GM15510 (cell line): ENCODE data around the gene ATL2.

Source experiments
- POLR2A ChIP-seq: IDR thresholded peaks from 3 replicates; pipeline ENCODE4 v1.6.1; 2011; ENCODE audit warnings: borderline replicate concordance; ENCODE audit not compliant: insufficient read length; ENCODE audit errors: extremely low read depth

Gene ATL2

DNA sequence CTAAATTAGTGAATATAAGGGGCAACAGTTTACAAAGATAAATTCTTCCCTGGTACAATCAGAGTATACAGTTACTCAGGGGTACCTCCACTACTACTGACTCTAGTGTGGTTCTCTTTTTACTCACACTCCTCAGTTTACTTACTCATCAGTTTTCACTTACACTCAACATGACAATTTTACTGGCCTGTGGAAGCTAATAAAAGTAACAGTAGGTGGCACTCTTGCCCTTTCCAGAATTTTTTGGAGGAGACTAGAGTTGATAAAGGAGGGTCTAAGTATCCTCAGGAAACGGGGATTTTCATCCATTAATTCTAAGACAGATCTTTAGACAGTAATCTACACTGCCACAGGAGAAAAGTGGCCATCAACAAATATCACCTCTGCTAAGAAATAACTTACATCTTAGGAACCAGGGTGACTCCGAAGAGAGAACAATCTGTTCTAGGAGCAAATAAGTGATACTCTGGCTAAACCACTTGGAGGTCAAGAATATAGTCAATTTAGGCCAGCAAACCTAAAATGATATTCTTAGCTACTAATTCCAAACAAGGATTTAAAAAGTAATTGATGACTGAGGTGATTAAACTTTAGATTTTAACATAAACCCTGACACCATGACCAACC is 61.3 kb downstream of the ATL2 start:
- TF ChIP-seq POLR2A, result no peak

GRCh38 chr2:38308821-38309220 is 68.3 kb downstream of the ATL2 start:
- no peak for TF ChIP-seq POLR2A

GRCh38 chr2:38301969-38302702 is 74.9 kb downstream of the ATL2 start:
- TF ChIP-seq POLR2A, result no peak

DNA sequence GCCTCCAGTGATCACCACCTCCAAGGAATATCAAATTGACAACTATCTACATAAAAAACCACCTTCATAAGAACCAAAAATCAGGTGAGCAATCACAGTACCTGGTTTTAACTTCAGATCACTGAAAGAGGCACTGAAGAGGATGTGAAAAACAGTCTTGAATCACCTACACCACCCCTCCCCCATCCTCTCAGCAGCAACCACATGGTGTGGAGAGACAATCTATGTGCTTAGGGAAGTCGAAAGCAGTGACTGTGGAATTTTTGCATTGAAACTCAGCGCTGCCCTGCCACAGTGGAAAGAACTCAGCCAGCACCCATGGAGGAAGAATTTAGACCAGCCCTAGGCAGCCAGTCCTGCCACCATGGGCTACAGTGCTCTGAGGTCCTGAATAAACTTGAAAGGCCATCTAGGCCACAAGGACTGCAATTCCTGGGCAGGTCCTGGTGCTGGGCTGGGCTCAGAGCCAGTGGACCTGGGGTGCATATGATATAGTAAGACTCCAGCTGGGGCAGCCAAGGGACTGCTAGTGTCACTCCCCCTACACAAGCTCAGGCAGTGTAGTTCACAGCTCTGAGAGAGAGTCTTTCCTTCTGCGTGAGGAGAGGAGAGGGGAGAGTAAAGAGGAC is 75.6 kb downstream of the ATL2 start:
- no peak for TF ChIP-seq POLR2A

- TF ChIP-seq POLR2A, result no peak
These were observed 78.5 kb downstream of the ATL2 start for GRCh38 chr2:38298539-38298938.

- no peak for TF ChIP-seq POLR2A
These were observed 80.8 kb downstream of the ATL2 start for GRCh38 chr2:38296197-38296780.

DNA sequence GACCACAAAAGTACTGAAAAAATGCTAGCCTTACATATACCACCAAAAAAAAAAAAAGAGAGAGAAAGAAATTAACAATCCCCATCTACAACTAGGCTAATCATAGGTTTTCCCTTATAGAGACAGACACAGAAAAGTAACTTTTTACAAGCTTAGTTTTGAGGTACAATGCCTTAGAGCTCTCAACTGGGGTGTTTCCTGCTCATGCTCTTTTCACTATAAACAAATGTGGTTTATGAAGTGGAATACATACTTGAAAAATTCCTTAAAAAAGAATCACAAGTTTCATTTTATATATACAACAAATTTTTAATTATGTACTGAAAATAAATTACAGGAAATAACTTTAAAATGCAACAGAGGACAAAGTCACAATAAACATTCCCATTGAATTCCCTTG is 82.5 kb downstream of the ATL2 start:
- TF ChIP-seq POLR2A, result no peak

- TF ChIP-seq POLR2A, result no peak
These were observed 83.8 kb downstream of the ATL2 start for GRCh38 chr2:38293152-38293865.

GRCh38 chr2:38290332-38290731 is 86.7 kb downstream of the ATL2 start:
- TF ChIP-seq POLR2A, result no peak

DNA sequence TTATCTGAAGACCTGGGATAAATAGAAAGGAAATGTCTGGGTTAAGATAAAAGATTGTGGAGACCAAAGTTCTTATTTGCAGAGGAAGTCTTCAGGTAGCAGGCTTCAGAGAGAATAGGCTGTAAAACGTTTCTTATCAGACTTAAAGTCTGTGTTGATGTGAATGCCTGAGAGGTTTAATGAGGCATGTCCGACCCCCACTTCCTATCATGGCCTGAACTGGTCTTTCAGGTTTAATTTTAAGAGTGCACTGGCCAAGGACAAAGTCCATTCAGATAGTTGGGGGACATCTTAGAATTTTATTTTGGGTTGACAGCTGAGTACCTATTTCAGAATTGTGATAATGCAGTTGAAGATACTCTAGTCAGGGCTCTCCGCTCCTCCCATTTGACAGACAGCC is 92.1 kb downstream of the ATL2 start:
- no peak for TF ChIP-seq POLR2A

DNA sequence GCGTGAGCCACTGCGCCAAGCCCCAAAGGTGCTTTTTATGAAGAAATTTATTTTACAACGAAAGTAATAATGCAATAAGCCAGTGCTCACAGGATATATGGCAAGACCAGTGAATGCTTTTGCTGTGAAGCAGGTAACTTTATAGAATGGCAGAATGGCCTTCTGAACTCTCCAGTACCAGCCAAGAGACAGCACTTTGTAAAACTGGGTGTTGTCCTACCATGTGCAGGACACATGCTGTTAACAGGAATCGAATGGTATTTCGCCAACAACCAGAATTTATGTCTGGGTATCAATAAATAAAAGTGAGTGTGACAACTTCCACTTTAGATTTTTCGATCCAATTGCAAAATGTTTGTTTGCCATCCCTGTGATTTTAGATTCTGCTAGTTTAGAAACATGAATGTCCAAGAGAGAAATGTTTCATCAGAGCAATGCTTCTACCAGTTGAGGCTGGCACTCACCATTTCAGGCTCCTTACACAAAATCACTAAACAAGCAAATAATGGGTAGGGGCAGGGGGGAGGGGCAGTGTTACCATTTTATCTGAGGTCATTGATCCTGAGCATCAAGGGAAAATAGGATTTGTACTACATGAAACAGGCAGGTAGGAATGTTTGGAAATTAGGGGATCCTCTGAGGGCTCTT is 95.9 kb downstream of the ATL2 start:
- TF ChIP-seq POLR2A, result no peak

- TF ChIP-seq POLR2A, result no peak
These were observed 97.9 kb downstream of the ATL2 start for GRCh38 chr2:38279201-38279600.

GRCh38 chr2:38277245-38278116 is 99.6 kb downstream of the ATL2 start:
- no peak for TF ChIP-seq POLR2A
